Common myeloid progenitor, CD34-positive (primary cell): ENCODE measurements around the gene MBOAT1.

Experiments
- CTCF ChIA-PET: fragments of 350-600 bp; sonication (Branson Sonifier 250); formaldehyde crosslinking; loops from one replicate; lab custom pipeline; 2021; ENCODE audit warnings: antibody characterized with exemption; lab: Charles Lee
- POLR2A ChIA-PET: fragments of 350-600 bp; sonication (Branson Sonifier 250); formaldehyde crosslinking; loops from one replicate; lab custom pipeline; 2021; ENCODE audit warnings: antibody characterized with exemption; lab: Charles Lee
- DNase-seq, 3 donors: peaks; one replicate each; pipeline versions ENCODE4 v3.0.0 to v3.0.0-alpha.2; 2013
- H3K27ac ChIP-seq, 2 experiments: 1 replicate in 1 of 2; 2 replicates in 1 of 2; pipeline ENCODE4 v1.7.0; 2013; ENCODE audit warnings: inconsistent platforms in 2 of 2, low read length in 2 of 2, mild to moderate bottlenecking in 2 of 2, low read depth in 1 of 2, moderate library complexity in 1 of 2; ENCODE audit not compliant: severe bottlenecking in 2 of 2, insufficient read depth in 1 of 2, poor library complexity in 1 of 2
- H3K27me3 ChIP-seq, 5 experiments: replicated peaks in 2 of 5; 1 replicate in 3 of 5; 2 replicates in 2 of 5; pipeline versions ENCODE4 v1.6.1 to v1.7.0; 2013; ENCODE audit warnings: low read length in 4 of 5, mild to moderate bottlenecking in 2 of 5, moderate library complexity in 2 of 5, inconsistent platforms in 1 of 5; ENCODE audit not compliant: insufficient read depth in 5 of 5, control insufficient read depth in 4 of 5
- H3K36me3 ChIP-seq, 4 experiments: 1 replicate in 2 of 4; 2 replicates in 2 of 4; pipeline versions ENCODE4 v1.6.1 to v1.7.0; 2013; ENCODE audit warnings: low read length in 3 of 4, control low read depth in 1 of 4, mild to moderate bottlenecking in 1 of 4; ENCODE audit not compliant: control insufficient read depth in 4 of 4, insufficient read depth in 4 of 4
- H3K4me1 ChIP-seq, 4 experiments: 1 replicate in 3 of 4; 2 replicates in 1 of 4; pipeline versions ENCODE4 v1.6.1 to v1.7.1; 2013; ENCODE audit warnings: low read length in 3 of 4, mild to moderate bottlenecking in 3 of 4, control low read depth in 1 of 4, inconsistent platforms in 1 of 4, moderate library complexity in 1 of 4; ENCODE audit not compliant: control insufficient read depth in 4 of 4, insufficient read depth in 4 of 4; ENCODE audit errors: control extremely low read depth in 1 of 4
- H3K4me3 ChIP-seq, 7 experiments: 1 replicate in 4 of 7; 2 replicates in 3 of 7; pipeline versions ENCODE4 v1.5.1 to v1.7.0; 2013; ENCODE audit warnings: mild to moderate bottlenecking in 7 of 7, low read length in 6 of 7, moderate library complexity in 6 of 7, inconsistent platforms in 2 of 7, low read depth in 2 of 7, control low read depth in 1 of 7; ENCODE audit not compliant: insufficient read depth in 4 of 7, control insufficient read depth in 1 of 7; ENCODE audit errors: extremely low read depth in 1 of 7
- H3K9me3 ChIP-seq, 5 experiments: 1 replicate in 4 of 5; 2 replicates in 1 of 5; pipeline versions ENCODE4 v1.6.1 to v1.7.1; 2013; ENCODE audit warnings: low read length in 4 of 5, mild to moderate bottlenecking in 2 of 5, inconsistent platforms in 1 of 5, low read depth in 1 of 5, moderate library complexity in 1 of 5; ENCODE audit not compliant: control insufficient read depth in 4 of 5, insufficient read depth in 2 of 5; ENCODE audit errors: control extremely low read depth in 1 of 5
- WGBS: methylation state at CpG from one replicate; pipeline ENCODE4 v1.1.5; 2013; ENCODE audit not compliant: insufficient coverage; 5-methylcytosine and 5-hydroxymethylcytosine counted together

The MBOAT1 gene

GRCh38 chr6:20233007-20233730 lies 20.9 kb upstream of the MBOAT1 start:
- no peak overlapping the region for H3K27ac ChIP-seq
- no peaks in the 10 kb centered on the region for H3K27me3 ChIP-seq
- 97% methylated on average over 44 of the region's 44 CpGs for WGBS
- peaks cover 0 to 4% (median 0%) of the 10 kb centered on the region in 4 experiments for H3K4me1 ChIP-seq
- H3K9me3 ChIP-seq = no peaks in the 10 kb centered on the region
- H3K4me3 ChIP-seq = no peak overlapping the region
- DNase-seq = no peak
- H3K36me3 ChIP-seq = no peaks in the 10 kb centered on the region
- ChIA-PET POLR2A (no interaction called here), CTCF (no interaction called here)

- DNase-seq = no peak
- WGBS = no CpG with 5 or more reads among the region's 2 CpGs
- no peak overlapping the region for H3K27ac ChIP-seq
- H3K27me3 ChIP-seq = no peaks in the 10 kb centered on the region
- ChIA-PET POLR2A (no interaction called here), CTCF (no interaction called here)
- no peak overlapping the region for H3K4me3 ChIP-seq
- H3K9me3 ChIP-seq = no peaks in the 10 kb centered on the region
- peaks cover 0 to 4% (median 0%) of the 10 kb centered on the region in 4 experiments for H3K4me1 ChIP-seq
- no peaks in the 10 kb centered on the region for H3K36me3 ChIP-seq
Measured at GRCh38 chr6:20232188-20232587, 19.9 kb upstream of the MBOAT1 start.

DNA sequence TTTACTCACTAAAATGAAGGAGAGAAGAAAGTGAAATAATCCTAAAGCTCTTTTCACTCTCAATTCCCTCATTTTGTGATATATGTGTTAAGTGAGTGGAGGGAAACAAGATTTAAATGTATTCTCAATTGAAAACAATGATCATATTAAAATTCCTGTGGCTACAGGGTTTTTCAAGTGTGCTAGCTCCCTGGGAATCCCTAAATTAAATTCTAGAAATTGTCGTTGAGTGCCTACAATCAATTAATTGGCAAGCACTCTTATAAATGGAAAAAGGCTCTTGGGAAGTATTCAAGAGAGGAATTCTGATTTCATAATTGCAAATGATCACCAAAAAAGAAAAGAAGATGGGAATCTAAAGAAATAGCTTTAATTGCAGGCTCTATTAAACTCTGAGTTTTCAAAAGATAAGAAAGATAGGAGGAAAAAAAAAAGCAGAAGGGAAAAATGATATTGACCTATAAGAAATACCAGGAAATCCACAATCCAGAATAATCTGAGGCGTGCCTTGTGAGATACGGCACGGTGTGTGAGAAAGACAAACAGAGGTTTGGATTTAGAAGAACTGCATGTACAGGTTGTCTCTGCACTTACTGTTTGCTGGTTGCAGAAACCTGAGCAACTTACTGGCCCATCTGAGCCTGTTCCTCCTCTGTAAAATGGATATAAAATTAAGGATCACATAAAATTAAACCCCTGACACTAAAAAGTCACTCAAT lies 18.3 kb upstream of the MBOAT1 start:
- ChIA-PET POLR2A (interaction anchor here (0.6 kb wide), 1 partner anchor 140 kb away, joined by 4 read pairs; no protein-coding TSS in a partner anchor), CTCF (interaction anchor here (0.7 to 0.9 kb wide), 2 partner anchors 14 to 282 kb away, joined by 3 read pairs; no protein-coding TSS in a partner anchor)
- Histone ChIP-seq H3K27me3 (no peaks in the 10 kb centered on the region), H3K4me1 (no peaks in the 10 kb centered on the region), H3K9me3 (no peaks in the 10 kb centered on the region), H3K36me3 (no peaks in the 10 kb centered on the region), H3K4me3 (no peak overlapping the region), H3K27ac (no peak overlapping the region)
- no peak for DNase-seq
- 100% methylated on average over 2 of the region's 4 CpGs for WGBS

DNA sequence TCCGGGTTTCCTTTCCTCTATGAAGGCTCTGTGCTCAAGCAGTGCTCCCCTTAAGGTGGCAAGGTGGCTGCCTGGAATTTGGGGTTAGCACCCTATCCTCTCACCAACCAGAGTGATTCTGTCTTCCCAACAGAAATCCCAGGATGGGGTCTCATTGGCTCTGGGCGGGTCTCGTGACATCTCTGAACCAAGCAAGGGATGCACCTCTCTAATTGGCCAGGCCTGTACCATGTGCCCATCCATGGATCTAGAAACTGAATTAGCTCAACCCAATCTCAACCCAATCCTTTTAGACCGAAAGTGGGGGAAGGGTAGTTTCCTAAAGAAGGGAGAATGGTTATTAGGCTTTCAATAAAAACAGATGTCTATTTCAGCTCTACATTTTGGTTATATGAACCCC lies 17.6 kb upstream of the MBOAT1 start:
- CTCF ChIA-PET = interaction anchor here (0.7 to 0.9 kb wide), 2 partner anchors 13 to 283 kb away, joined by 3 read pairs; no protein-coding TSS in a partner anchor
- 100% methylated on average over 2 of the region's 4 CpGs for WGBS
- Histone ChIP-seq H3K4me3 (no peak overlapping the region), H3K9me3 (no peaks in the 10 kb centered on the region), H3K27me3 (no peaks in the 10 kb centered on the region), H3K4me1 (no peaks in the 10 kb centered on the region), H3K36me3 (no peaks in the 10 kb centered on the region), H3K27ac (no peak overlapping the region)
- POLR2A ChIA-PET = no interaction called here
- DNase-seq = no peak

- peak in 2 of 3 donors; percentile 30 to 55 for DNase-seq
- no peaks in the 10 kb centered on the region for H3K9me3 ChIP-seq
- ChIA-PET POLR2A (no interaction called here), CTCF (interaction anchor here (0.7 kb wide), 1 partner anchor 9 kb away, joined by 3 read pairs; no protein-coding TSS in a partner anchor)
- peaks cover 0 to 6% (median 0%) of the 10 kb centered on the region in 4 experiments for H3K4me1 ChIP-seq
- H3K27me3 ChIP-seq = no peaks in the 10 kb centered on the region
- no peak overlapping the region for H3K27ac ChIP-seq
- 100% methylated on average over 1 of the region's 2 CpGs for WGBS
- no peaks in the 10 kb centered on the region for H3K36me3 ChIP-seq
- no peak overlapping the region for H3K4me3 ChIP-seq
Measured at GRCh38 chr6:20227350-20227749, 15.1 kb upstream of the MBOAT1 start.

DNA sequence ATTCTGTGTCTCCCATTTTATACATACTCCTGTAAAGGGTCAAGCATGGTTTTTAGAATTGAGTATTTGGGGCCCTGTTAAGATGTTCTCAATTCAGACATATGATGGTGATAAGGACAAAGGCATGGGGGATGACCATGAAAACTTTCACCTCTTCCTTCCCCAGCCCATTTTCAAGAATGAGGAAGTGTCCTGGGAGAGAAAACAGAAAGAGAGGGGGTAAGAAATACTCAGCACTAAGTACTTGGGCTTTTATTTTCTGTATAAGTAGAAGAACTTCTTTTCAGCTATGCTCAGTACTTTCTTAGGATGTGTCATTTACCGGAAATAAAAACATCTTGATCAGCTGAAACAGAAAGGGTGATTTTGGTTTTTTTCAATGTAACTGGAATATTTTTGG lies 10.9 kb upstream of the MBOAT1 start:
- 100% methylated on average over 1 of the region's 1 CpG for WGBS
- no peaks in the 10 kb centered on the region for H3K9me3 ChIP-seq
- DNase-seq = peak in 2 of 3 donors; percentile 32 to 50

DNA sequence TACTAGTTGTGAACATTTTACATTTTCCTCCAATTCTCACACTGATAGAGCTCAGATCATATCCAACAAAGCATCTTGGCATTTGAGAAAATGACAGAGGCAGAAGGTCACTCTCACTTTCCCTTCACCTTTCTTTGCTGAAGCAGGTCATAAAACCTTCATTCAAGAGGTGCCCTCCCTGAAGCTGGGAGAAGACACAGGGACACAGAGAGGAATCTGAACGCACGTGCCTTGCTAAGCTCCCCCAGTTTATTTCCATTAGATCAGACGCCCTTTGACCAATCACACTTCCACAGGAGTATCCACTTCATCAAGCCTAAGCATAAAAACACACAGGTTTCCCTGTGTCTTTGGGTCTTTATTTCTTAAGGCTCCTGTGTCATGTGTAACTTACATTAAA lies 9.2 kb upstream of the MBOAT1 start:
- DNase-seq = no peak
- Histone ChIP-seq H3K9me3 (no peaks in the 10 kb centered on the region), H3K36me3 (no peaks in the 10 kb centered on the region), H3K27me3 (no peaks in the 10 kb centered on the region), H3K4me1 (peaks cover 0 to 11% (median 4%) of the 10 kb centered on the region in 4 experiments), H3K27ac (no peak overlapping the region), H3K4me3 (no peak overlapping the region)
- ChIA-PET POLR2A (no interaction called here), CTCF (no interaction called here)
- no CpG with 5 or more reads among the region's 3 CpGs for WGBS

More for the DNA sequence above, 10.9 kb upstream of the MBOAT1 start:
- ChIA-PET CTCF (interaction anchor here (1.2 kb wide), 1 partner anchor 10 kb away, joined by 5 read pairs; no protein-coding TSS in a partner anchor), POLR2A (no interaction called here)
- Histone ChIP-seq H3K36me3 (no peaks in the 10 kb centered on the region), H3K4me1 (peaks cover 0 to 11% (median 0%) of the 10 kb centered on the region in 4 experiments), H3K27me3 (no peaks in the 10 kb centered on the region), H3K4me3 (no peak overlapping the region), H3K27ac (no peak overlapping the region)
